Neural progenitor cell (in vitro differentiated cells): ENCODE measurements around the gene GET3. TPM values are rescaled to one million over a fixed set of nuclear protein-coding genes. Genes with fewer than 3 reads are reported as not detected.

Experiments used
- DNase-seq: peaks from one replicate; pipeline ENCODE4 v3.0.0-alpha.2; 2016; ENCODE audit warnings: low spot score
- H2AFZ ChIP-seq: fragments of 200-600 bp; sonication (generic); replicated peaks from 2 replicates; pipeline ENCODE4 v1.6.1; 2016; ENCODE audit warnings: antibody characterized with exemption
- H3F3A ChIP-seq: fragments of 200-600 bp; sonication (generic); 2 replicates; pipeline ENCODE4 v1.6.1; 2016; ENCODE audit warnings: antibody characterized with exemption, low read depth
- H3K27ac ChIP-seq: fragments of 200-600 bp; sonication (generic); 2 replicates; pipeline ENCODE4 v1.5.1; 2016; ENCODE audit warnings: mild to moderate bottlenecking
- H3K27me3 ChIP-seq: fragments of 200-600 bp; sonication (generic); 2 replicates; pipeline ENCODE4 v1.6.1; 2016; ENCODE audit warnings: mild to moderate bottlenecking, moderate library complexity
- H3K36me3 ChIP-seq: fragments of 200-600 bp; sonication (generic); 2 replicates; pipeline ENCODE4 v1.5.1; 2016
- H3K4me1 ChIP-seq: fragments of 200-600 bp; sonication (generic); 2 replicates; pipeline ENCODE4 v1.6.1; 2016; ENCODE audit warnings: mixed run types
- H3K4me2 ChIP-seq: fragments of 200-600 bp; sonication (generic); 2 replicates; pipeline ENCODE4 v1.6.1; 2016
- H3K4me3 ChIP-seq: fragments of 200-600 bp; sonication (generic); 2 replicates; pipeline ENCODE4 v1.5.1; 2016
- H3K79me2 ChIP-seq: fragments of 200-600 bp; sonication (generic); 2 replicates; pipeline ENCODE4 v1.6.1; 2016; ENCODE audit warnings: low read depth
- H3K9ac ChIP-seq: fragments of 200-600 bp; sonication (generic); 2 replicates; pipeline ENCODE4 v1.6.1; 2016
- H3K9me3 ChIP-seq: fragments of 200-600 bp; sonication (generic); 2 replicates; pipeline ENCODE4 v1.5.1; 2016; ENCODE audit warnings: low read depth
- H4K20me1 ChIP-seq: fragments of 200-600 bp; sonication (generic); 2 replicates; pipeline ENCODE4 v1.6.1; 2016; ENCODE audit warnings: low read depth
- H3K27ac Mint-ChIP-seq: 3 replicates; pipeline ENCODE4 v1.8.0; 2021; ENCODE audit warnings: mixed read lengths
- H3K27me3 Mint-ChIP-seq: 2 replicates; pipeline ENCODE4 v1.8.0; 2022; ENCODE audit warnings: low read depth, mild to moderate bottlenecking, inconsistent platforms, moderate library complexity, mixed read lengths; ENCODE audit not compliant: insufficient read depth
- H3K36me3 Mint-ChIP-seq: 3 replicates; pipeline ENCODE4 v1.8.0; 2021; ENCODE audit warnings: mixed read lengths
- H3K4me1 Mint-ChIP-seq: 3 replicates; pipeline ENCODE4 v1.8.0; 2021; ENCODE audit warnings: mixed read lengths
- H3K4me3 Mint-ChIP-seq: 3 replicates; pipeline ENCODE4 v1.8.0; 2021; ENCODE audit warnings: mild to moderate bottlenecking, moderate library complexity, mixed read lengths
- H3K9me3 Mint-ChIP-seq: 3 replicates; pipeline ENCODE4 v1.8.0; 2020; ENCODE audit warnings: mixed read lengths
- CTCF ChIP-seq: fragments of 200-600 bp; sonication (generic); IDR thresholded peaks from 2 replicates; pipeline ENCODE4 v1.5.1; 2017; ENCODE audit warnings: antibody characterized with exemption, mild to moderate bottlenecking
- EZH2 ChIP-seq: fragments of 200-600 bp; sonication (generic); IDR thresholded peaks from 2 replicates; pipeline ENCODE4 v1.6.1; 2017; ENCODE audit warnings: antibody characterized with exemption, mild to moderate bottlenecking, moderate library complexity
- EZH2phosphoT487 ChIP-seq: fragments of 200-600 bp; sonication (generic); IDR thresholded peaks from 2 replicates; pipeline ENCODE4 v1.6.1; 2017; ENCODE audit warnings: antibody characterized with exemption
- total RNA-seq: library from RNA; depleted of rRNA; stranded (reverse); fragments of >200 nt; gene quantifications from 2 replicates; pipeline ENCODE4 v1.2.3, GENCODE V29; 2015; ENCODE audit warnings: low replicate concordance

GET3 gene
- total RNA-seq, 1 donor from 2014 or later = 62.9 TPM

GRCh38 chr19:12793290-12794195 lies 56.2 kb downstream of the GET3 start:
- H4K20me1 ChIP-seq = peaks cover 10% of the 10 kb centered on the region
- H2AFZ ChIP-seq = no peak overlapping the region
- TF ChIP-seq EZH2 = no peak
- TF ChIP-seq EZH2phosphoT487 = no peak
- TF ChIP-seq CTCF = no peak
- H3K9me3 ChIP-seq = no peaks in the 10 kb centered on the region
- peaks cover 30% of the 10 kb centered on the region for H3K4me1 ChIP-seq
- no peaks in the 10 kb centered on the region for H3K36me3 ChIP-seq
- H3K4me3 Mint-ChIP-seq = peak overlapping the region; percentile 88
- peak; percentile 97 for DNase-seq
- H3K27ac ChIP-seq = no peak overlapping the region
- H3K9ac ChIP-seq = no peak overlapping the region
- peak overlapping the region; percentile 84 for H3K4me2 ChIP-seq
- peak overlapping the region; percentile 61 for H3K4me3 ChIP-seq
- H3K27ac Mint-ChIP-seq = peak overlapping the region; percentile 53
- peaks cover 34% of the 10 kb centered on the region for H3K4me1 Mint-ChIP-seq
- peaks cover 39% of the 10 kb centered on the region for H3K27me3 ChIP-seq
- H3K27me3 Mint-ChIP-seq = peaks cover 8% of the 10 kb centered on the region
- H3K79me2 ChIP-seq = no peaks in the 10 kb centered on the region
- no peaks in the 10 kb centered on the region for H3K9me3 Mint-ChIP-seq
- peaks cover 78% of the 10 kb centered on the region for H3F3A ChIP-seq
- H3K36me3 Mint-ChIP-seq = peaks cover 4% of the 10 kb centered on the region

- DNase-seq = no peak
- TF ChIP-seq EZH2phosphoT487 = no peak
- TF ChIP-seq EZH2 = no peak
- TF ChIP-seq CTCF = no peak
- Histone ChIP-seq H3K4me3 (peak overlapping the region; percentile 61), H3K4me2 (peak overlapping the region; percentile 84), H3K4me1 (peaks cover 23% of the 10 kb centered on the region), H2AFZ (no peak overlapping the region), H3F3A (peaks cover 77% of the 10 kb centered on the region), H3K27ac (no peak overlapping the region), H3K9me3 (no peaks in the 10 kb centered on the region), H3K79me2 (peaks cover 2% of the 10 kb centered on the region), H3K36me3 (no peaks in the 10 kb centered on the region), H3K9ac (no peak overlapping the region), H4K20me1 (peaks cover 10% of the 10 kb centered on the region), H3K27me3 (peaks cover 39% of the 10 kb centered on the region)
- no peaks in the 10 kb centered on the region for H3K9me3 Mint-ChIP-seq
- peaks cover 26% of the 10 kb centered on the region for H3K4me1 Mint-ChIP-seq
- peaks cover 4% of the 10 kb centered on the region for H3K36me3 Mint-ChIP-seq
- peaks cover 6% of the 10 kb centered on the region for H3K27me3 Mint-ChIP-seq
- peak overlapping the region; percentile 78 for H3K4me3 Mint-ChIP-seq
- peak overlapping the region; percentile 5 for H3K27ac Mint-ChIP-seq
Measured at GRCh38 chr19:12794196-12794941, 57.1 kb downstream of the GET3 start.

GRCh38 chr19:12794971-12795381 lies 57.7 kb downstream of the GET3 start:
- no peak overlapping the region for H3K4me2 ChIP-seq
- peaks cover 39% of the 10 kb centered on the region for H3K27me3 ChIP-seq
- Mint-ChIP-seq H3K36me3 (peaks cover 7% of the 10 kb centered on the region), H3K4me3 (peak overlapping the region; percentile 78), H3K4me1 (peaks cover 26% of the 10 kb centered on the region), H3K27ac (no peak overlapping the region), H3K9me3 (no peaks in the 10 kb centered on the region), H3K27me3 (peaks cover 6% of the 10 kb centered on the region)
- H3K4me1 ChIP-seq = peaks cover 23% of the 10 kb centered on the region
- TF ChIP-seq CTCF = no peak
- TF ChIP-seq EZH2 = no peak
- no peak for TF ChIP-seq EZH2phosphoT487
- no peak for DNase-seq
- H3K27ac ChIP-seq = no peak overlapping the region
- no peak overlapping the region for H3K9ac ChIP-seq
- no peak overlapping the region for H3K4me3 ChIP-seq
- peaks cover 79% of the 10 kb centered on the region for H3F3A ChIP-seq
- no peak overlapping the region for H2AFZ ChIP-seq
- peaks cover 8% of the 10 kb centered on the region for H3K79me2 ChIP-seq
- no peaks in the 10 kb centered on the region for H3K36me3 ChIP-seq
- H4K20me1 ChIP-seq = peaks cover 12% of the 10 kb centered on the region
- H3K9me3 ChIP-seq = no peaks in the 10 kb centered on the region
